KMS-11 (cell line): ENCODE results near the gene BRAF.

Experiments
- H2AFZ ChIP-seq: fragments of 200-600 bp; sonication (generic); 2 replicates; pipeline ENCODE4 v1.6.1; 2016; ENCODE audit warnings: antibody characterized with exemption, mixed run types, low read depth
- H3K27ac ChIP-seq: fragments of 200-600 bp; sonication (generic); 2 replicates; pipeline ENCODE4 v1.6.1; 2016; ENCODE audit warnings: mild to moderate bottlenecking, mixed run types
- H3K27me3 ChIP-seq: fragments of 200-600 bp; sonication (generic); 2 replicates; pipeline ENCODE4 v1.6.1; 2017; ENCODE audit warnings: mild to moderate bottlenecking, low read depth, mixed run types, moderate library complexity; ENCODE audit not compliant: insufficient read depth
- H3K36me3 ChIP-seq: fragments of 200-600 bp; sonication (generic); 2 replicates; pipeline ENCODE4 v1.6.1; 2017; ENCODE audit warnings: mild to moderate bottlenecking, mixed run types; ENCODE audit not compliant: insufficient read depth
- H3K4me1 ChIP-seq: fragments of 200-600 bp; sonication (generic); 2 replicates; pipeline ENCODE4 v1.6.1; 2016; ENCODE audit warnings: mild to moderate bottlenecking, low read depth, mixed run types; ENCODE audit not compliant: poor library complexity, severe bottlenecking
- H3K4me2 ChIP-seq: fragments of 200-600 bp; sonication (generic); 2 replicates; pipeline ENCODE4 v1.7.0; 2016; ENCODE audit warnings: mild to moderate bottlenecking, mixed run types
- H3K4me3 ChIP-seq: fragments of 200-600 bp; sonication (generic); IDR thresholded peaks from 2 replicates; pipeline ENCODE4 v1.6.1; 2017; ENCODE audit warnings: low read depth, low read length, mixed read lengths; ENCODE audit not compliant: insufficient read depth
- H3K79me2 ChIP-seq: fragments of 200-600 bp; sonication (generic); 2 replicates; pipeline ENCODE4 v1.6.1; 2016; ENCODE audit warnings: low read depth, mixed run types; ENCODE audit not compliant: insufficient read depth
- H3K9ac ChIP-seq: fragments of 200-600 bp; sonication (generic); 2 replicates; pipeline ENCODE4 v1.6.1; 2016; ENCODE audit warnings: mild to moderate bottlenecking, mixed run types
- H4K20me1 ChIP-seq: fragments of 200-600 bp; sonication (generic); 2 replicates; pipeline ENCODE4 v1.6.1; 2016; ENCODE audit warnings: mild to moderate bottlenecking, mixed run types; ENCODE audit not compliant: insufficient read depth
- CTCF ChIP-seq: fragments of 200-600 bp; sonication (generic); conservative IDR thresholded peaks from 2 replicates; pipeline ENCODE4 v1.6.1; 2017; ENCODE audit warnings: low read depth, mild to moderate bottlenecking, antibody characterized with exemption, low read length, moderate library complexity, mixed read lengths

The BRAF gene

DNA sequence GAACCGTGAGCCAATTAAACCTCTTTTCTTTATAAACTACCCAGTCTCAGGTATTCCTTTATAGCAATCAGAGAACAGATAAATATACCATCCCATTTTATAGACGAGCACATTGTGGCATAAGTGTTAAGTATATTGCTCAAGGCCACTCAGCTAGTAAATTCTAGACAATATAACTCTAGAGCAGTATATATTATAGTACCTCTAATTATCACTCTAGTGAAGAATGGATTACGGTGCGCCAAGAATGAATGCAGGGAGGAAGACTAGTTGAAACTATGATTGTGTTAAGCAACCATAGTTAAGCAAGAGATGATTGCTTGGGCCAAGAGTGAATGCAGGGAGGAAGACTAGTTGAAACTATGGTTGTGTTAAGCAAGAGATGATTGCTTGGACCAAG is 60.9 kb downstream of the BRAF start:
- Histone ChIP-seq H3K4me2 (no peak overlapping the region), H2AFZ (no peak overlapping the region), H3K4me3 (no peak overlapping the region), H4K20me1 (peaks cover 13% of the 10 kb centered on the region; the same call in 1 of the 2 replicates), H3K9ac (no peak overlapping the region), H3K36me3 (no peaks in the 10 kb centered on the region), H3K27ac (no peak overlapping the region), H3K79me2 (peaks cover 58% of the 10 kb centered on the region; the same call in 1 of the 2 replicates), H3K4me1 (no peaks in the 10 kb centered on the region), H3K27me3 (no peaks in the 10 kb centered on the region)
- TF ChIP-seq CTCF, result no peak

- H2AFZ ChIP-seq, result no peak overlapping the region
- no peak overlapping the region for H3K9ac ChIP-seq
- H3K4me3 ChIP-seq, result no peak overlapping the region
- 0 out of 2 replicates have a peak, but pooled peaks cover 11% of the 10 kb centered on the region for H4K20me1 ChIP-seq
- TF ChIP-seq CTCF, result no peak
- peaks cover 54% of the 10 kb centered on the region; the same call in 1 of the 2 replicates for H3K79me2 ChIP-seq
- no peak overlapping the region for H3K4me2 ChIP-seq
- H3K36me3 ChIP-seq, result no peaks in the 10 kb centered on the region
- no peaks in the 10 kb centered on the region for H3K27me3 ChIP-seq
- no peak overlapping the region for H3K27ac ChIP-seq
- no peaks in the 10 kb centered on the region for H3K4me1 ChIP-seq
Measured at GRCh38 chr7:140863184-140863583, 61.5 kb downstream of the BRAF start.

DNA sequence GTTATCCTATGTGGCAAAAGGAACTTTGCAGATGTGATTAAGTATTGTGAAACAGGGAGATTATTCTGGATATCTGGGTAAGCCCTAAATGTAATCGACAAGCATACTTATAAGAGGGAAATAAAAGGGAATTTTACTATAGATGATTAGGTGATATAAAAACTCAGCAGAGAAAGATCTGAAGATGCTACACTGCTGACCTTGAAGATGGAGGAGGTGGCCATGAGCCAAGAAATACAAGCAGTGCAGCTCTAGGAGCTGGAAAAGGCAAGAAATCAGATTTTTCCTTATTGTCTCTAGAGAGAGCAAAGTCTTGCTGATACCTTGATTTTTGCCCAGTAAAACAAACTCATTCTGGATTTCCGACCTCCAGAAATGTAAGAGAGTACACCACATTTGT is 67.7 kb downstream of the BRAF start:
- Histone ChIP-seq H3K4me1 (no peaks in the 10 kb centered on the region), H4K20me1 (no peaks in the 10 kb centered on the region), H3K27me3 (no peaks in the 10 kb centered on the region), H3K4me3 (no peak overlapping the region), H3K4me2 (no peak overlapping the region), H3K27ac (no peak overlapping the region), H3K79me2 (peaks cover 27% of the 10 kb centered on the region; the same call in 1 of the 2 replicates), H2AFZ (no peak overlapping the region), H3K9ac (no peak overlapping the region), H3K36me3 (no peaks in the 10 kb centered on the region)
- no peak for TF ChIP-seq CTCF

DNA sequence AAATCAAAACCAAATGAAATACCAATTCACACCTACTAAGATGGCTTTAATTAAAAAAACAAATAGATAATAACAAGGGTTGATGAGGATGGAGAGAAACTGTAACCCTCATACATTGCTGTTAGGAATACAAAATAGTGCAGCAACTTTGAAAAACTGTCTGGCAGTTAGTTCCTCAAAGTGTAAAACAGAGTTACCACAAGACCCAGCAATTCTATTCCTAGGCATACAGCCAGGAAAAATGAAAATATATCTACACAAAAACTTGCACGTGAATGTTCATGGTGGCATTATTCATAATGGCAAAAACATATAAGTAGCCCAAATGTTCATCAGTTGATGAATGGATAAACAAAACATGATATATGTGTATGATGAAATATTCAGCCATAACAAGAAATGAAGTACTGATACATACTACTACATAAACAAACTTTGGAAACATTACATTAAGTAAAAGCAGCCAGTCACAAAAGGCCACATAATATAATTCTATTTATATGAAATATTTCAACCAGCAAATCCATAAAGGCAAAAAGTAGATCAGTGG is 83.5 kb downstream of the BRAF start:
- H3K27ac ChIP-seq, result no peak overlapping the region
- no peaks in the 10 kb centered on the region for H3K79me2 ChIP-seq
- H3K36me3 ChIP-seq, result no peaks in the 10 kb centered on the region; the same call in 1 of the 2 replicates
- peaks cover 5% of the 10 kb centered on the region for H3K4me1 ChIP-seq
- H3K4me2 ChIP-seq, result no peak overlapping the region
- no peak for TF ChIP-seq CTCF
- H4K20me1 ChIP-seq, result no peaks in the 10 kb centered on the region
- H3K9ac ChIP-seq, result no peak overlapping the region
- no peak overlapping the region for H3K4me3 ChIP-seq
- no peaks in the 10 kb centered on the region for H3K27me3 ChIP-seq
- no peak overlapping the region for H2AFZ ChIP-seq
